OCI-LY3 (cell line): ENCODE measurements around the gene ABCG8.

Experiments
- EZH2phosphoT487 ChIP-seq: fragments of 200-600 bp; shearing (Covaris generic); IDR thresholded peaks from 2 replicates; pipeline ENCODE4 v1.6.1; 2018; ENCODE audit warnings: antibody characterized with exemption, mixed run types, low read depth
- TF ChIP-seq, protein P1 (sequence below): fragments of 200-600, 300-600 bp; sonication (generic); IDR thresholded peaks from 2 replicates; pipeline ENCODE4 v1.5.1; 2014; ENCODE audit warnings: antibody characterized with exemption, low read length, low read depth

DNA sequence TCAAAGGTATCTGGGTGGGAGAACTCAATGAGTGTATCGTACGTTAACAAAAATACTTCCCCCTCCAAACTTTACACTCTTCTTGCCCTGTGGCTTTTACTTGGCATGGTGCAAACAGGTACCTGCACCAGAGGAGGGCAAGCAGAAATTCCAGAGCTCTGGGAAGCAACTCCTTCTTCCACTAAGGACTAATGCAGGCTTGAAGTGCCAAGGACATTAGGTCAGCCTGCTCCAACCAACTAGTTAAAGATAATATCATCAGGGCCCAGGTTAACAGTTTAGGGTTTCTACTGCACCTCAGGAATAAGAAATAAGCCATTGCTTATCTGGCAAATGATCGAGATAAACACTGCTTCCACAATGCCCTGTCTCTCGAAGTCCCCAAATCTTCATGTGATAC is 86.7 kb downstream of the ABCG8 start:
- TF ChIP-seq, protein P1, sequence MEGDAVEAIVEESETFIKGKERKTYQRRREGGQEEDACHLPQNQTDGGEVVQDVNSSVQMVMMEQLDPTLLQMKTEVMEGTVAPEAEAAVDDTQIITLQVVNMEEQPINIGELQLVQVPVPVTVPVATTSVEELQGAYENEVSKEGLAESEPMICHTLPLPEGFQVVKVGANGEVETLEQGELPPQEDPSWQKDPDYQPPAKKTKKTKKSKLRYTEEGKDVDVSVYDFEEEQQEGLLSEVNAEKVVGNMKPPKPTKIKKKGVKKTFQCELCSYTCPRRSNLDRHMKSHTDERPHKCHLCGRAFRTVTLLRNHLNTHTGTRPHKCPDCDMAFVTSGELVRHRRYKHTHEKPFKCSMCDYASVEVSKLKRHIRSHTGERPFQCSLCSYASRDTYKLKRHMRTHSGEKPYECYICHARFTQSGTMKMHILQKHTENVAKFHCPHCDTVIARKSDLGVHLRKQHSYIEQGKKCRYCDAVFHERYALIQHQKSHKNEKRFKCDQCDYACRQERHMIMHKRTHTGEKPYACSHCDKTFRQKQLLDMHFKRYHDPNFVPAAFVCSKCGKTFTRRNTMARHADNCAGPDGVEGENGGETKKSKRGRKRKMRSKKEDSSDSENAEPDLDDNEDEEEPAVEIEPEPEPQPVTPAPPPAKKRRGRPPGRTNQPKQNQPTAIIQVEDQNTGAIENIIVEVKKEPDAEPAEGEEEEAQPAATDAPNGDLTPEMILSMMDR = no peak
- TF ChIP-seq EZH2phosphoT487 = no peak
